Neural progenitor cell (in vitro differentiated cells): ENCODE results near the gene EDIL3. TPM values are rescaled to one million over a fixed set of nuclear protein-coding genes. Genes with fewer than 3 reads are reported as not detected.

Experiments
- DNase-seq: peaks from one replicate; pipeline ENCODE4 v3.0.0-alpha.2; 2016; ENCODE audit warnings: low spot score
- H2AFZ ChIP-seq: fragments of 200-600 bp; sonication (generic); replicated peaks from 2 replicates; pipeline ENCODE4 v1.6.1; 2016; ENCODE audit warnings: antibody characterized with exemption
- H3F3A ChIP-seq: fragments of 200-600 bp; sonication (generic); 2 replicates; pipeline ENCODE4 v1.6.1; 2016; ENCODE audit warnings: antibody characterized with exemption, low read depth
- H3K27ac ChIP-seq: fragments of 200-600 bp; sonication (generic); 2 replicates; pipeline ENCODE4 v1.5.1; 2016; ENCODE audit warnings: mild to moderate bottlenecking
- H3K27me3 ChIP-seq: fragments of 200-600 bp; sonication (generic); 2 replicates; pipeline ENCODE4 v1.6.1; 2016; ENCODE audit warnings: mild to moderate bottlenecking, moderate library complexity
- H3K36me3 ChIP-seq: fragments of 200-600 bp; sonication (generic); 2 replicates; pipeline ENCODE4 v1.5.1; 2016
- H3K4me1 ChIP-seq: fragments of 200-600 bp; sonication (generic); 2 replicates; pipeline ENCODE4 v1.6.1; 2016; ENCODE audit warnings: mixed run types
- H3K4me2 ChIP-seq: fragments of 200-600 bp; sonication (generic); 2 replicates; pipeline ENCODE4 v1.6.1; 2016
- H3K4me3 ChIP-seq: fragments of 200-600 bp; sonication (generic); 2 replicates; pipeline ENCODE4 v1.5.1; 2016
- H3K79me2 ChIP-seq: fragments of 200-600 bp; sonication (generic); 2 replicates; pipeline ENCODE4 v1.6.1; 2016; ENCODE audit warnings: low read depth
- H3K9ac ChIP-seq: fragments of 200-600 bp; sonication (generic); 2 replicates; pipeline ENCODE4 v1.6.1; 2016
- H3K9me3 ChIP-seq: fragments of 200-600 bp; sonication (generic); 2 replicates; pipeline ENCODE4 v1.5.1; 2016; ENCODE audit warnings: low read depth
- H4K20me1 ChIP-seq: fragments of 200-600 bp; sonication (generic); 2 replicates; pipeline ENCODE4 v1.6.1; 2016; ENCODE audit warnings: low read depth
- H3K27ac Mint-ChIP-seq: 3 replicates; pipeline ENCODE4 v1.8.0; 2021; ENCODE audit warnings: mixed read lengths
- H3K27me3 Mint-ChIP-seq: 2 replicates; pipeline ENCODE4 v1.8.0; 2022; ENCODE audit warnings: low read depth, mild to moderate bottlenecking, inconsistent platforms, moderate library complexity, mixed read lengths; ENCODE audit not compliant: insufficient read depth
- H3K36me3 Mint-ChIP-seq: 3 replicates; pipeline ENCODE4 v1.8.0; 2021; ENCODE audit warnings: mixed read lengths
- H3K4me1 Mint-ChIP-seq: 3 replicates; pipeline ENCODE4 v1.8.0; 2021; ENCODE audit warnings: mixed read lengths
- H3K4me3 Mint-ChIP-seq: 3 replicates; pipeline ENCODE4 v1.8.0; 2021; ENCODE audit warnings: mild to moderate bottlenecking, moderate library complexity, mixed read lengths
- H3K9me3 Mint-ChIP-seq: 3 replicates; pipeline ENCODE4 v1.8.0; 2020; ENCODE audit warnings: mixed read lengths
- CTCF ChIP-seq: fragments of 200-600 bp; sonication (generic); IDR thresholded peaks from 2 replicates; pipeline ENCODE4 v1.5.1; 2017; ENCODE audit warnings: antibody characterized with exemption, mild to moderate bottlenecking
- EZH2 ChIP-seq: fragments of 200-600 bp; sonication (generic); IDR thresholded peaks from 2 replicates; pipeline ENCODE4 v1.6.1; 2017; ENCODE audit warnings: antibody characterized with exemption, mild to moderate bottlenecking, moderate library complexity
- EZH2phosphoT487 ChIP-seq: fragments of 200-600 bp; sonication (generic); IDR thresholded peaks from 2 replicates; pipeline ENCODE4 v1.6.1; 2017; ENCODE audit warnings: antibody characterized with exemption
- total RNA-seq: library from RNA; depleted of rRNA; stranded (reverse); fragments of >200 nt; gene quantifications from 2 replicates; pipeline ENCODE4 v1.2.3, GENCODE V29; 2015; ENCODE audit warnings: low replicate concordance

Gene EDIL3
- total RNA-seq, 1 donor from 2014 or later, result 13.8 TPM

- Mint-ChIP-seq H3K36me3 (no peaks in the 10 kb centered on the region), H3K27ac (no peak overlapping the region), H3K9me3 (no peaks in the 10 kb centered on the region), H3K4me1 (no peaks in the 10 kb centered on the region), H3K27me3 (no peaks in the 10 kb centered on the region), H3K4me3 (no peak overlapping the region)
- H3K27ac ChIP-seq, result no peak overlapping the region
- H2AFZ ChIP-seq, result no peak overlapping the region
- H3K4me2 ChIP-seq, result no peak overlapping the region
- no peaks in the 10 kb centered on the region for H3K4me1 ChIP-seq
- no peak overlapping the region for H3K4me3 ChIP-seq
- no peaks in the 10 kb centered on the region for H3K9me3 ChIP-seq
- no peaks in the 10 kb centered on the region for H3K79me2 ChIP-seq
- H3K9ac ChIP-seq, result no peak overlapping the region
- TF ChIP-seq EZH2, result no peak
- TF ChIP-seq CTCF, result no peak
- no peak for TF ChIP-seq EZH2phosphoT487
- no peaks in the 10 kb centered on the region for H3K27me3 ChIP-seq
- H3K36me3 ChIP-seq, result no peaks in the 10 kb centered on the region
- DNase-seq, result no peak
- H4K20me1 ChIP-seq, result no peaks in the 10 kb centered on the region
- no peaks in the 10 kb centered on the region for H3F3A ChIP-seq
These were observed 179.9 kb downstream of the EDIL3 start for GRCh38 chr5:84204772-84205171.

GRCh38 chr5:84202136-84202535, 182.5 kb downstream of the EDIL3 start:
- no peaks in the 10 kb centered on the region for H3K9me3 ChIP-seq
- DNase-seq, result no peak
- H3K4me2 ChIP-seq, result no peak overlapping the region
- no peak overlapping the region for H3K4me3 ChIP-seq
- no peak overlapping the region for H3K9ac ChIP-seq
- no peaks in the 10 kb centered on the region for H3F3A ChIP-seq
- Mint-ChIP-seq H3K9me3 (no peaks in the 10 kb centered on the region), H3K4me3 (no peak overlapping the region), H3K4me1 (no peaks in the 10 kb centered on the region), H3K36me3 (no peaks in the 10 kb centered on the region), H3K27me3 (no peaks in the 10 kb centered on the region), H3K27ac (no peak overlapping the region)
- H3K79me2 ChIP-seq, result no peaks in the 10 kb centered on the region
- no peaks in the 10 kb centered on the region for H4K20me1 ChIP-seq
- H3K27me3 ChIP-seq, result no peaks in the 10 kb centered on the region
- H3K4me1 ChIP-seq, result no peaks in the 10 kb centered on the region
- H3K36me3 ChIP-seq, result no peaks in the 10 kb centered on the region
- no peak overlapping the region for H2AFZ ChIP-seq
- H3K27ac ChIP-seq, result no peak overlapping the region
- TF ChIP-seq EZH2phosphoT487 (no peak), CTCF (no peak), EZH2 (no peak)

DNA sequence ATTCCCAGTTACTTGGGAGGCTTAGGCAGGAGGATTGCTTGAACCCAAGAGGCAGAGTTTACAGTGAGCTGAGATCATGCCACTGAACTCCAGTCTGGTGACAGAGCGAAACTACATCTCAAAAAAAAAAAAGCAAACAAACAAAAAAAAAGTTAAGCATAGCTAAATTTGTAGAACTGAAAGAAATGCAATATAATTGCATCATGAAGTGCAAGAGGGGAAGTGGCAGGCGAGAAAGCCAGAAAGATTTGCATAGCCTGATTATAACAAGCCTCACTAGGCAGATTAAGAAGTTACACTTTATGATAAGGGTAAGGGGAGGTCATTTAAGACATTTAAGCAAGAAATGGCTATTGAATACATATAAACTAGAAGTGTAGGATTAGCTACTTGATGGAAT, 187.1 kb downstream of the EDIL3 start:
- no peaks in the 10 kb centered on the region for H3K79me2 ChIP-seq
- H3K27me3 Mint-ChIP-seq, result no peaks in the 10 kb centered on the region
- H2AFZ ChIP-seq, result no peak overlapping the region
- H3K36me3 Mint-ChIP-seq, result no peaks in the 10 kb centered on the region
- no peak overlapping the region for H3K27ac Mint-ChIP-seq
- no peaks in the 10 kb centered on the region for H3K36me3 ChIP-seq
- H4K20me1 ChIP-seq, result no peaks in the 10 kb centered on the region
- no peak for DNase-seq
- no peaks in the 10 kb centered on the region for H3K4me1 ChIP-seq
- H3K27ac ChIP-seq, result no peak overlapping the region
- H3K4me3 ChIP-seq, result no peak overlapping the region
- no peaks in the 10 kb centered on the region for H3K9me3 Mint-ChIP-seq
- H3K9ac ChIP-seq, result no peak overlapping the region
- no peaks in the 10 kb centered on the region for H3F3A ChIP-seq
- no peak overlapping the region for H3K4me3 Mint-ChIP-seq
- no peak for TF ChIP-seq EZH2
- no peak for TF ChIP-seq CTCF
- no peak for TF ChIP-seq EZH2phosphoT487
- H3K9me3 ChIP-seq, result no peaks in the 10 kb centered on the region
- H3K27me3 ChIP-seq, result no peaks in the 10 kb centered on the region
- no peaks in the 10 kb centered on the region for H3K4me1 Mint-ChIP-seq
- no peak overlapping the region for H3K4me2 ChIP-seq
